H1 (cell line): ENCODE data around the gene KRT14. TPM values are rescaled to one million over a fixed set of nuclear protein-coding genes. Genes with fewer than 3 reads are reported as not detected.

Experiments used
- CTCF ChIA-PET: fragments of 300-600 bp; sonication (Branson Sonifier 250); formaldehyde crosslinking; loops from one replicate; lab custom pipeline; 2021; ENCODE audit not compliant: partially characterized antibody; lab: Charles Lee
- POLR2A ChIA-PET: fragments of 300-600 bp; sonication (Branson Sonifier 250); formaldehyde crosslinking; loops from one replicate; lab custom pipeline; 2021; ENCODE audit warnings: inconsistent platforms; ENCODE audit not compliant: partially characterized antibody; lab: Charles Lee
- DNase-seq, 2 experiments: peaks; one replicate each; pipeline versions ENCODE4 v3.0.0 to v3.0.0-alpha.2; 2010 to 2022; ENCODE audit warnings: low spot score in 2 of 2, low read depth in 1 of 2, mixed read lengths in 1 of 2
- FAIRE-seq: peaks from 2 replicates; lab custom pipeline; 2011; peaks lifted over from hg19 to GRCh38; lab: Jason Lieb, UNC
- H2AFZ ChIP-seq: 2 replicates; pipeline ENCODE4 v1.8.1; 2012; ENCODE audit warnings: low read length, inconsistent platforms
- H2AK5ac ChIP-seq: 2 replicates; pipeline ENCODE4 v1.6.1; 2013; ENCODE audit warnings: low read depth, low read length
- H2BK120ac ChIP-seq: replicated peaks from 2 replicates; pipeline ENCODE3; 2013; ENCODE audit warnings: low read depth, low read length, inconsistent platforms
- H2BK12ac ChIP-seq: 2 replicates; pipeline ENCODE4 v1.6.1; 2013; ENCODE audit warnings: low read depth, low read length
- H2BK15ac ChIP-seq: 2 replicates; pipeline ENCODE4 v1.6.1; 2013; ENCODE audit warnings: low read length
- H2BK20ac ChIP-seq: 2 replicates; pipeline ENCODE4 v1.6.1; 2013; ENCODE audit warnings: low read length
- H2BK5ac ChIP-seq: 2 replicates; pipeline ENCODE4 v1.6.1; 2013; ENCODE audit warnings: low read depth, low read length
- H3K14ac ChIP-seq: 2 replicates; pipeline ENCODE4 v1.6.1; 2013; ENCODE audit warnings: inconsistent platforms; ENCODE audit not compliant: insufficient read length
- H3K18ac ChIP-seq: 2 replicates; pipeline ENCODE4 v1.6.1; 2013; ENCODE audit warnings: low read length; ENCODE audit errors: extremely low read depth
- H3K23ac ChIP-seq: 2 replicates; pipeline ENCODE4 v1.6.1; 2013; ENCODE audit warnings: inconsistent platforms; ENCODE audit not compliant: insufficient read length
- H3K23me2 ChIP-seq: 2 replicates; pipeline ENCODE4 v1.6.1; 2013; ENCODE audit warnings: low read depth, low read length
- H3K27ac ChIP-seq: 2 replicates; pipeline ENCODE4 v1.6.1; 2011; ENCODE audit warnings: low read depth, low read length, inconsistent platforms
- H3K27me3 ChIP-seq, 4 experiments: replicated peaks in 1 of 4; 1 replicate in 1 of 4; 2 replicates in 3 of 4; pipeline versions ENCODE4 v1.6.1 to v1.8.1; 2011 to 2013; ENCODE audit warnings: low read length in 3 of 4, mild to moderate bottlenecking in 3 of 4, inconsistent platforms in 2 of 4, mixed read lengths in 2 of 4, moderate library complexity in 1 of 4; ENCODE audit not compliant: control insufficient read depth in 3 of 4, insufficient read depth in 3 of 4; ENCODE audit errors: extremely low read depth in 1 of 4
- H3K36me3 ChIP-seq, 4 experiments: 2 replicates each; pipeline versions ENCODE4 v1.6.1 to v1.8.1; 2011 to 2013; ENCODE audit warnings: mild to moderate bottlenecking in 4 of 4, low read length in 3 of 4, moderate library complexity in 2 of 4, control low read depth in 1 of 4, inconsistent platforms in 1 of 4; ENCODE audit not compliant: insufficient read depth in 4 of 4, control insufficient read depth in 2 of 4
- H3K4ac ChIP-seq: replicated peaks from 2 replicates; pipeline ENCODE3; 2013; ENCODE audit warnings: low read length, low read depth, mixed read lengths, inconsistent platforms; ENCODE audit not compliant: insufficient read length
- H3K4me1 ChIP-seq, 4 experiments: replicated peaks in 1 of 4; 1 replicate in 1 of 4; 2 replicates in 3 of 4; pipeline versions ENCODE4 v1.6.1 to v1.8.1; 2011 to 2013; ENCODE audit warnings: low read length in 3 of 4, inconsistent platforms in 2 of 4, mixed read lengths in 1 of 4; ENCODE audit not compliant: insufficient read depth in 4 of 4, control insufficient read depth in 3 of 4
- H3K4me2 ChIP-seq, 2 experiments: 2 replicates each; pipeline versions ENCODE4 v1.6.1 to v1.8.1; 2011 to 2013; ENCODE audit warnings: low read depth in 2 of 2, low read length in 2 of 2, control low read depth in 1 of 2, inconsistent platforms in 1 of 2, mild to moderate bottlenecking in 1 of 2; ENCODE audit not compliant: insufficient read depth in 1 of 2
- H3K4me3 ChIP-seq, 4 experiments: fragments of 200-600, 300-600 bp in 1 of 4; sonication (generic), shearing (Covaris generic), sonication (Bioruptor Twin) in 1 of 4; 2 replicates each; pipeline versions ENCODE4 v1.5.1 to v1.8.1; 2011 to 2016; ENCODE audit warnings: low read length in 4 of 4, low read depth in 3 of 4, control low read depth in 2 of 4, inconsistent platforms in 2 of 4, mild to moderate bottlenecking in 2 of 4, mixed read lengths in 1 of 4, moderate library complexity in 1 of 4; ENCODE audit not compliant: insufficient read depth in 2 of 4; ENCODE audit errors: extremely low read depth in 1 of 4
- H3K56ac ChIP-seq: replicated peaks from 2 replicates; pipeline ENCODE3; 2013; ENCODE audit warnings: low read depth, mild to moderate bottlenecking, mixed read lengths, low read length, inconsistent platforms; ENCODE audit not compliant: insufficient read length
- H3K79me1 ChIP-seq: 2 replicates; pipeline ENCODE4 v1.6.1; 2013; ENCODE audit warnings: low read depth, low read length, control low read depth
- H3K79me2 ChIP-seq, 2 experiments: 2 replicates each; pipeline versions ENCODE4 v1.6.1 to v1.8.1; 2012 to 2013; ENCODE audit warnings: low read length in 2 of 2, mild to moderate bottlenecking in 2 of 2, inconsistent platforms in 1 of 2; ENCODE audit not compliant: insufficient read depth in 2 of 2, control insufficient read depth in 1 of 2
- H3K9ac ChIP-seq, 4 experiments: replicated peaks in 1 of 4; 1 replicate in 1 of 4; 2 replicates in 3 of 4; pipeline versions ENCODE4 v1.6.1 to v1.8.1; 2011 to 2013; ENCODE audit warnings: low read depth in 3 of 4, low read length in 3 of 4, control low read depth in 2 of 4, mild to moderate bottlenecking in 2 of 4, moderate library complexity in 2 of 4, inconsistent platforms in 1 of 4; ENCODE audit errors: extremely low read depth in 1 of 4
- H3K9me3 ChIP-seq, 2 experiments: 2 replicates each; pipeline versions ENCODE4 v1.6.1 to v1.8.1; 2012 to 2013; ENCODE audit warnings: mild to moderate bottlenecking in 2 of 2, moderate library complexity in 2 of 2, control low read depth in 1 of 2, inconsistent platforms in 1 of 2, low read depth in 1 of 2, low read length in 1 of 2, mixed read lengths in 1 of 2; ENCODE audit not compliant: insufficient read depth in 2 of 2
- H4K20me1 ChIP-seq, 2 experiments: replicated peaks in 1 of 2; 2 replicates each; pipeline versions ENCODE3 to v1.8.1; 2011 to 2013; ENCODE audit warnings: inconsistent platforms in 2 of 2, low read length in 2 of 2, mild to moderate bottlenecking in 1 of 2; ENCODE audit not compliant: insufficient read depth in 2 of 2, control insufficient read depth in 1 of 2
- H4K5ac ChIP-seq: 2 replicates; pipeline ENCODE4 v1.6.1; 2013; ENCODE audit warnings: low read length, low read depth, mixed read lengths, inconsistent platforms; ENCODE audit not compliant: insufficient read length
- H4K8ac ChIP-seq: 2 replicates; pipeline ENCODE4 v1.8.0; 2013; ENCODE audit warnings: mild to moderate bottlenecking, moderate library complexity, low read length, inconsistent platforms; ENCODE audit not compliant: insufficient read depth; ENCODE audit errors: extremely low read depth
- H4K91ac ChIP-seq: replicated peaks from 2 replicates; pipeline ENCODE3; 2013; ENCODE audit warnings: low read length, mixed read lengths, inconsistent platforms; ENCODE audit not compliant: insufficient read length
- BACH1 ChIP-seq: IDR thresholded peaks from 2 replicates; pipeline ENCODE4 v1.6.1; 2012; ENCODE audit warnings: low read length, improper control_type of control experiment
- CEBPB ChIP-seq: IDR thresholded peaks from 2 replicates; pipeline ENCODE4 v1.6.1; 2012; ENCODE audit warnings: low read depth, low read length
- CHD2 ChIP-seq: IDR thresholded peaks from 2 replicates; pipeline ENCODE4 v1.6.1; 2012; ENCODE audit warnings: low read length, improper control_type of control experiment
- GTF2F1 ChIP-seq: IDR thresholded peaks from 2 replicates; pipeline ENCODE4 v1.6.1; 2012; ENCODE audit warnings: low read depth, low read length, improper control_type of control experiment, borderline replicate concordance
- KDM5A ChIP-seq: fragments of 200-600 bp; IDR thresholded peaks from 2 replicates; pipeline ENCODE4 v1.7.1; 2012; ENCODE audit warnings: mild to moderate bottlenecking, low read length, inconsistent platforms, mixed read lengths
- SP4 ChIP-seq: IDR thresholded peaks from 2 replicates; pipeline ENCODE4 v1.6.1; 2012; ENCODE audit warnings: low read length, inconsistent platforms
- SRF ChIP-seq: IDR thresholded peaks from 2 replicates; pipeline ENCODE4 v1.6.1; 2011; ENCODE audit warnings: mild to moderate bottlenecking, low read depth, low read length, moderate library complexity
- TAF1 ChIP-seq: IDR thresholded peaks from 2 replicates; pipeline ENCODE4 v1.6.1; 2011; ENCODE audit warnings: mild to moderate bottlenecking, low read depth, low read length
- WGBS, 2 experiments: shearing (Covaris generic) in 1 of 2; methylation state at CpG; one replicate each; pipeline versions ENCODE4 v1.1.6 to v1.1.7; 2013 to 2015; ENCODE audit warnings: low lambda C conversion rate in 2 of 2, mixed read lengths in 2 of 2, inconsistent platforms in 1 of 2, low coverage in 1 of 2, missing lambda C conversion rate in 1 of 2; ENCODE audit not compliant: insufficient replicate concordance in 2 of 2, insufficient coverage in 1 of 2, insufficient read length in 1 of 2; ENCODE audit errors: extremely low coverage in 1 of 2, missing lambda C conversion rate in 1 of 2; 5-methylcytosine and 5-hydroxymethylcytosine counted together
- polyA plus RNA-seq, 7 experiments: library from polyadenylated mRNA; depleted of rRNA in 3 of 7; stranded (reverse) in 5 of 7; unstranded in 2 of 7; fragments of >200 nt in 5 of 7; fragments of 200-250 nt in 2 of 7; gene quantifications; 1 replicate in 5 of 7; 2 replicates in 1 of 7; 4 replicates in 1 of 7; pipeline versions ENCODE4 v1.2.1 to v1.2.3, GENCODE V29; 2011 to 2013; ENCODE audit warnings: missing spikeins in 2 of 7, mixed read lengths in 2 of 7
- total RNA-seq: library from RNA; stranded (reverse); fragmentation: NEBNext Ultra II Directional; extraction: Animal tissue kit (Norgen Biotek cat#: 25700); gene quantifications from 2 replicates; pipeline ENCODE4 v1.2.1, GENCODE V29; 2021
- TF ChIP-seq, protein P1 (sequence below): IDR thresholded peaks from 2 replicates; pipeline ENCODE4 v1.6.1; 2012; ENCODE audit warnings: inconsistent platforms

KRT14 gene
- total and polyA plus RNA-seq, 2 of the 8 experiments (the other 6 are each of a cell fraction or from before 2014, with no cell fraction given), result 0.35 TPM; not detected in 1

DNA sequence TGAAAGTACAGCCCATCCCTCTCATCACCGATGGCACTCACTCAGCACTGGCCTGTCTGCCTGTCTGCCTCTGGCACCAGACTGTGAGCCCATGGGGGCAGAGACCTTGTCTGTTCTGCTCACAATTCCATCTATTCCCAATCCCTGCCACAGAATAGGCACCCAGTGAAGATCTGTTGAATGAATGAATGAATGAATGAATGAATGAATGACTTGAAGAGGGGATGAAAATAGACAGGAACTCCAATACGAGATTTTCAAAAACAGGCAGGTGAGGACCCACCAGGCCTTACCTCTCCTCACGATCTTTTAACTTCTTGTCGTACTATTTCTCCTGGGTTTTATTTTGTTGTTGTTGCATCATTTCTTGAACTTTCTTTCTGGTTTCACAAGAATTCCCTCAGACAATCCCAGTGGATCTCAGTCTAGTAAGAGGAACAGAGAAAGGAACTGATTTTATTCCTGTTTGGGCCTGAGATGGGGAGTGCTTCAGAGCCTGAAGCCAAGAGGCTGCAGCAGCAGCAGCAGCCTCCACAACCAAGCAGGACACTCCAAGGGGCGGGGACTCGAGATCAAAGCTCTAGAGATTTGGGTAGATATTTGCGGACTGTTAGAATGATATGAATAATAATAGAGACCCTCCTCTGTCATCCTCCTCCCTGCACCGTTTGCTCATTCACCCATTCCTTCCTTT, 32.6 kb downstream of the KRT14 start:
- H3K14ac ChIP-seq, result no peak overlapping the region
- no peaks in the 10 kb centered on the region for H3K79me2 ChIP-seq
- H3K4me1 ChIP-seq, result peaks cover 0 to 5% (median 0%) of the 10 kb centered on the region in 4 experiments; a peak in 3 of 7 replicates
- no peak overlapping the region for H2BK5ac ChIP-seq
- H3K9me3 ChIP-seq, result no peaks in the 10 kb centered on the region
- WGBS, 2 experiments, result 67% methylated on average over 8 of the region's 8 CpGs; no CpG with 5 or more reads in 1 of the 2 experiments
- POLR2A ChIA-PET, result interaction anchor here (1.4 to 1.6 kb wide), 2 partner anchors 11 to 136 kb away, joined by 4 read pairs; no protein-coding TSS in a partner anchor
- no peaks in the 10 kb centered on the region; the same call in 1 of the 2 replicates for H3K23me2 ChIP-seq
- DNase-seq (no peak), FAIRE-seq (no peak)
- H4K20me1 ChIP-seq, result no peaks in the 10 kb centered on the region
- H4K5ac ChIP-seq, result no peak overlapping the region
- H2BK15ac ChIP-seq, result no peak overlapping the region
- no peak overlapping the region for H3K4ac ChIP-seq
- no peak overlapping the region for H2BK20ac ChIP-seq
- H3K56ac ChIP-seq, result no peak overlapping the region
- no peak overlapping the region for H3K27ac ChIP-seq
- H4K91ac ChIP-seq, result no peak overlapping the region
- CTCF ChIA-PET, result interaction anchor here (0.8 to 21.2 kb wide), 6 partner anchors 9 to 111 kb away, joined by 3 to 492 read pairs (median 204); partner anchors contain the start of genes KRT13, KRT35 and KRT36
- H3K18ac ChIP-seq, result no peak overlapping the region
- H2BK120ac ChIP-seq, result no peak overlapping the region
- no peak overlapping the region for H2BK12ac ChIP-seq
- H3K23ac ChIP-seq, result no peak overlapping the region
- no peaks in the 10 kb centered on the region; a peak in 2 of 7 replicates for H3K27me3 ChIP-seq
- no peak overlapping the region for H3K4me3 ChIP-seq
- no peaks in the 10 kb centered on the region for H3K36me3 ChIP-seq
- no peak overlapping the region for H3K9ac ChIP-seq
- no peak overlapping the region for H2AFZ ChIP-seq
- H3K4me2 ChIP-seq, result no peak overlapping the region
- no peak overlapping the region for H4K8ac ChIP-seq
- no peaks in the 10 kb centered on the region for H3K79me1 ChIP-seq
- H2AK5ac ChIP-seq, result no peak overlapping the region
- TF ChIP-seq SP4 (no peak), KDM5A (no peak), BACH1 (no peak), SRF (no peak), GTF2F1 (no peak), TAF1 (no peak), CHD2 (no peak), CEBPB (no peak)
- TF ChIP-seq, protein P1, sequence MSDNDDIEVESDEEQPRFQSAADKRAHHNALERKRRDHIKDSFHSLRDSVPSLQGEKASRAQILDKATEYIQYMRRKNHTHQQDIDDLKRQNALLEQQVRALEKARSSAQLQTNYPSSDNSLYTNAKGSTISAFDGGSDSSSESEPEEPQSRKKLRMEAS, result no peak
